BE2C (cell line): Measurements from ENCODE around the gene DNMT3A.
A peak's percentile ranks its signal among the peaks of the same experiment; 100 is the strongest.

Experiments
- DNase-seq: peaks from one replicate; pipeline ENCODE4 v3.0.0-alpha.2; 2020
- H3K27me3 ChIP-seq: fragments of 250-450 bp; sonication (Bioruptor Pico); 2 replicates; pipeline ENCODE4 v1.5.1; 2020; ENCODE audit warnings: mild to moderate bottlenecking
- H3K36me3 ChIP-seq: fragments of 250-450 bp; sonication (Bioruptor Pico); 2 replicates; pipeline ENCODE4 v1.5.1; 2020; ENCODE audit warnings: mild to moderate bottlenecking
- H3K4me1 ChIP-seq: fragments of 250-450 bp; sonication (Bioruptor Pico); 2 replicates; pipeline ENCODE4 v1.5.1; 2020
- H3K4me3 ChIP-seq: 2 replicates; pipeline ENCODE4 v1.5.1; 2011; ENCODE audit warnings: low read depth, low read length
- H3K9me3 ChIP-seq: fragments of 250-450 bp; sonication (Bioruptor Pico); 2 replicates; pipeline ENCODE4 v1.5.1; 2020
- TF ChIP-seq, protein P1 (sequence below): IDR thresholded peaks from 2 replicates; pipeline ENCODE4 v1.5.1; 2012; ENCODE audit warnings: mild to moderate bottlenecking, low read depth, low read length

DNMT3A gene

DNA sequence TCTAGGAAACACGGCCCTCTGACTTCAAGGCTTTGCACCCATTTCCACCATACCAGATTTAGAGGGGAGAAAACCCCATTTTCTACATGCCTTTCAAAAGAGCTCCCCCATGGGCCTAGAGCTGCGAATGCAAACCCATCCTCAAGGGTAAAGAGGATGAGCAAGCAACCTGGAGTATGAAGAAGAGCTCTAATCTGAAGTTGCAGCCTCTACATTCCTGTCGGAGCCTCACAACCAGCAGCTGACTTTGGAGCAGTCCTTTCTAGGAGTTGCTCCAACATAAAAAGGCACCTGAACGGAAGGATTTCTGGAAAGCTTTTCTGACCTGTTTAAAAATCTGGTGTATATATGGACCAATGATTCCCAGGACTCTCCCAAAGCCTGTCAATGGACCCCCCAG is 91.9 kb downstream of the DNMT3A start:
- DNase-seq: no peak
- TF ChIP-seq, protein P1, sequence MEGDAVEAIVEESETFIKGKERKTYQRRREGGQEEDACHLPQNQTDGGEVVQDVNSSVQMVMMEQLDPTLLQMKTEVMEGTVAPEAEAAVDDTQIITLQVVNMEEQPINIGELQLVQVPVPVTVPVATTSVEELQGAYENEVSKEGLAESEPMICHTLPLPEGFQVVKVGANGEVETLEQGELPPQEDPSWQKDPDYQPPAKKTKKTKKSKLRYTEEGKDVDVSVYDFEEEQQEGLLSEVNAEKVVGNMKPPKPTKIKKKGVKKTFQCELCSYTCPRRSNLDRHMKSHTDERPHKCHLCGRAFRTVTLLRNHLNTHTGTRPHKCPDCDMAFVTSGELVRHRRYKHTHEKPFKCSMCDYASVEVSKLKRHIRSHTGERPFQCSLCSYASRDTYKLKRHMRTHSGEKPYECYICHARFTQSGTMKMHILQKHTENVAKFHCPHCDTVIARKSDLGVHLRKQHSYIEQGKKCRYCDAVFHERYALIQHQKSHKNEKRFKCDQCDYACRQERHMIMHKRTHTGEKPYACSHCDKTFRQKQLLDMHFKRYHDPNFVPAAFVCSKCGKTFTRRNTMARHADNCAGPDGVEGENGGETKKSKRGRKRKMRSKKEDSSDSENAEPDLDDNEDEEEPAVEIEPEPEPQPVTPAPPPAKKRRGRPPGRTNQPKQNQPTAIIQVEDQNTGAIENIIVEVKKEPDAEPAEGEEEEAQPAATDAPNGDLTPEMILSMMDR: no peak
- Histone ChIP-seq H3K4me1 (peaks cover 5% of the 10 kb centered on the region), H3K36me3 (peaks cover 35% of the 10 kb centered on the region), H3K9me3 (no peaks in the 10 kb centered on the region), H3K4me3 (peak overlapping the region; percentile 20; the same call in 1 of the 2 replicates), H3K27me3 (no peaks in the 10 kb centered on the region)

DNA sequence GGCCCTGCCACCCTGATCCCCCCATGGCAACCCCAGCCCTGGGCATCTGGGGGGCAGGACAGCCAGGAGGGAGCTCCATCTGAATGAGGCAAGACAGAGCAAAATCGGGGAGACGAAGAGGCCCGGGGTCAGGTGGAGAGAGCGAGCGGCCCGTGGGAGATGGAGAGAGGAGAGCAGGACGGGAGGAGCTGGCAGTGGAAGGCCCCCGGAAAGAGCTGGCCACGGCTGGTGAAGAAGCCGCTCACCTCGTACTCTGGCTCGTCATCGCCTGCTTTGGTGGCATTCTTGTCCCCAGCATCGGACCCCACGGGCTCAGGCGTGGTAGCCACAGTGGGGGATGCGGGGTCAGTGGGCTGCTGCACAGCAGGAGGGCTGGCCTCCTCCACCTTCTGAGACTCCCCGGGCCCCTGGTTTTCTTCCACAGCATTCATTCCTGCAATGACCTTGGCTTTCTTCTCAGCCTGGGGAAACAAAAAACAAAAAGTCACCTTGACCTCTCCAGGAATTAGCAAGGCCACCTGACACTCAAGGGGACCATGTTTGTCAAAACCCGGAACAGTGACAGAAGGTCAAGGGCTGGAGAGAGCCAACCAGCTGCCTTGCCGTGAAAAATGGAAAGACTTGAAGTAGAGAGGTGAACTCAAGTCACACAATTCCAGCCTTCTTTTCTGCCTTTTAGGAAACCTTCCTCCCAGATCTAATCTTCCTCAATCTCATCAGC is 93.8 kb downstream of the DNMT3A start:
- no peaks in the 10 kb centered on the region for H3K9me3 ChIP-seq
- peaks cover 3% of the 10 kb centered on the region for H3K4me1 ChIP-seq
- H3K27me3 ChIP-seq: no peaks in the 10 kb centered on the region
- peaks cover 53% of the 10 kb centered on the region for H3K36me3 ChIP-seq
- H3K4me3 ChIP-seq: no peak overlapping the region
- TF ChIP-seq, protein P1: no peak
- no peak for DNase-seq

DNA sequence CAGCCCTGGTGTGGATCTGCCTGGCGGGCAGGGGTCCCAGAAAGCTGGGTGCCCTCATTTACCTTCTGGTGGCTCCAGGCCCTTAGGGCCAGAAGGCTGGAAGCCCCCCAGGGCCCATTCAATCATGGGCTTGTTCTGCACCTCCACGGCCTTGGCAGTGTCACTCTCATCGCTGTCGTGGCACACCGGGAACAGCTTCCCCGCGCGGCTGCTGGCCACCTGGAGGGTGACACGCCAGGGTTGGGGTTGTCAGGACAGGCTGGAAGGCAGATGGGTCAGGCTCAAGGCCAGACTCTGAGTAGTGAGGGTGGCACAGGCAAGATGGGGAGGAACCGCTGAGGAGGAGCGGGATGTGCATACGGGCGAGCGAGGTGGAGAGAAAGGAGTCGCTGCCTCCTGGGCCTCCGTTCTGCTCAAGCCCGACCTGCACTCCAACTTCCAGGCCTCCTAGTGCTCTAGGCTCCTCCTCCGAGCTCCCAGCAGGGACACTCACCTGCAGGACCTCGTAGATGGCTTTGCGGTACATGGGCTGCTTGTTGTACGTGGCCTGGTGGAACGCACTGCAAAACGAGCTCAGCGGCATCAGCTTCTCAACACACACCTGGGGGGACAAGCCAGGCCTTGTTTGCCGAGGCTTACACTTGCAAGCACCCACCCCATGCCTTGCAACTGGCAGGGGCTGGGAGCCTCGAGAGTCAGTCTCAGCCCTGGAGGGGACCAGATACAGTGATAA is 95.0 kb downstream of the DNMT3A start:
- Histone ChIP-seq H3K4me1 (no peaks in the 10 kb centered on the region), H3K36me3 (peaks cover 65% of the 10 kb centered on the region), H3K27me3 (no peaks in the 10 kb centered on the region), H3K4me3 (no peak overlapping the region), H3K9me3 (no peaks in the 10 kb centered on the region)
- TF ChIP-seq, protein P1: no peak
- no peak for DNase-seq

DNA sequence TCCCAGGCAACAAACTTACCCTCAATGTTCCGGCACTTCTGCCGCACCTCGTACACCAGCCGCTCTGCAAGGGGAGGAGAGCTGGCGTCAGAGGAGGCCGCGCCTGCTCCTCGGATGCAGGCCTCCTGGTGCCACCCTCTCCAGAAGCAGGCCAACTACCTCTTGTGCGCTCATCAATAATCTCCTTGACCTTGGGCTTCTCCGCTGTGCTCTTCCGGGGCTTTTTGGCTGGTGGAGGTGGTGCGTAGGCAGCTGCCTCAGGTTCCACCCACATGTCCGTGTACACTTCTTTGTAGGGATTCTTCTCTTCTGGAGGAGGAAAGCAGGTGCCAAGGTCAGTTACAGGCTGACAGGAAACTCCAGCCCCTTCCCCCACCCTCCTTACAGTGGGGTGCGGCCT is 95.7 kb downstream of the DNMT3A start:
- no peak for DNase-seq
- no peaks in the 10 kb centered on the region for H3K9me3 ChIP-seq
- TF ChIP-seq, protein P1: no peak
- H3K4me3 ChIP-seq: no peak overlapping the region
- no peaks in the 10 kb centered on the region for H3K27me3 ChIP-seq
- no peaks in the 10 kb centered on the region for H3K4me1 ChIP-seq
- H3K36me3 ChIP-seq: peaks cover 73% of the 10 kb centered on the region

DNA sequence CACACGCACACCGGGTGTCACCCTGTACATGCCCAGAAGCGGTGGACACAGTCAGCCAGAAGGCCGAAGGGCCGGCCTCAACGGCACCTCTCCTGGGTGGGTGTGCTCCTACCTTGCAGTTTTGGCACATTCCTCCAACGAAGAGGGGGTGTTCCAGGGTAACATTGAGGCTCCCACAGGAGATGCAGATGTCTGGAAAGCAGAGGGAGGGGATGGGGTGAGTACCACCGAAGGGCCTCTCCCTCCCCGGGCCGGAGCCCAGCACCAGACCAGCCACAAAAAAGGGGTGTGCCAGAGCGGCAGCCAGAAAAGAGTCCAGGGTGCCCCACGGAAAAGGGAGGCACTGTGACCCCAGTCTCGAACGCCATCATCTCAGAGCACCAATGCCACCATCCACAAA is 96.6 kb downstream of the DNMT3A start:
- no peak for DNase-seq
- Histone ChIP-seq H3K4me3 (no peak overlapping the region), H3K27me3 (no peaks in the 10 kb centered on the region), H3K36me3 (peaks cover 81% of the 10 kb centered on the region), H3K4me1 (no peaks in the 10 kb centered on the region), H3K9me3 (no peaks in the 10 kb centered on the region)
- TF ChIP-seq, protein P1: no peak

DNA sequence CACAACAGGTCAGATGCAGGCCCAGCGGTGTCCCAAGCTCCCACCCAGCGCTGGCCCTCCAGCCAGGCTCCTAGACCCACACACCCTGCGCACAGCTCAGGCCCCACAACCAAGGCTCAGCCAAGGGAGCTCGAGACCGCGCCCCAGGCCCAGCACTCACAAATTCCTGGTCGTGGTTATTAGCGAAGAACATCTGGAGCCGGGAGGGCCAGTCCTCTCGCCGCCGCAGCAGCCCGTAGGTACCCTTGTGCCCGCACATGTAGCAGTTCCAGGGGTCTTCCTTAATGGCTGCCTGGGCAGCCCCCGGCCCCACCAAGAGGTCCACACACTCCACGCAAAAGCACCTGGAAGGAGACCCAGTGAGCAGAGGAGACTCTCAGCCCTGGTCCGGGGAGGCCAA is 97.7 kb downstream of the DNMT3A start:
- Histone ChIP-seq H3K4me1 (no peaks in the 10 kb centered on the region), H3K4me3 (no peak overlapping the region), H3K36me3 (peaks cover 93% of the 10 kb centered on the region), H3K9me3 (no peaks in the 10 kb centered on the region), H3K27me3 (no peaks in the 10 kb centered on the region)
- no peak for DNase-seq
- TF ChIP-seq, protein P1: no peak
